HG02642 (cell line): ENCODE measurements around the gene MOV10L1.

Experiments used
- ATAC-seq: cut with Tn5 transposase; IDR thresholded peaks from one replicate; pipeline ENCODE4 v1.9.1; 2021; ENCODE audit warnings: mild to moderate bottlenecking; ENCODE audit not compliant: unreplicated experiment, poor library complexity

The MOV10L1 gene

DNA sequence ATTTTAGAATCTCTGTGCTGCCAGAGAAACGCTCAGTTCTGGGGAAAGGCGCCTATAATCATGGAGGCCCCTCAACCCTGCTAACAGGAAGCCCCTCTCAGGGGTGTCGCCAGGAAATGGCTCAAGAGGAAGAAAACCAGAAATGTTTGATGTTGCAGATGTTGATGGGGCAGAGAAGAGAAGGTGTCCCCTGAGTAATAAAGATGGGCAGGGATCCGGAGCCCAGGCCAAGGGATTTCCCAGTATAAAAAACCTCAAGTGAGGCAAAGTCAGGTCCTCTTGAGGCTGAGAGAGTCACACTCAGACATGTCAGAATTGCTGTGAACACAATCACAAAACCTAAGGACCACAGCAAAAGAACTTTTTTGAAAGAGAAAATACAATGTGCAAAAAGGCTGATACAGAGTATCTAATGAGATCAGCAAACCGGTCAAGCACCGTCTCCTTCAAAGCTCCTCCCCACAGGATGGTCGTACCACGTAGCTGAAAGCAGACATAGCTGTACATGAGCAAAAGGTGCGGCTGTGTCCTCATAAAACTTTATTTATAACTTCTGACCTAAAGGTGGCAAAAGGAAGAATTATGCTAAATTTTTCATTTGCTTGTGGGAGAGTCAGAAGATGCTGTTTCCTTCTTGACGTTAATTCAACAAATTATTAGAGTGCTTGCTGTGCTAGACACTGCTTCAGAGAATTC, 12.2 kb downstream of the MOV10L1 start:
- no peak for ATAC-seq

DNA sequence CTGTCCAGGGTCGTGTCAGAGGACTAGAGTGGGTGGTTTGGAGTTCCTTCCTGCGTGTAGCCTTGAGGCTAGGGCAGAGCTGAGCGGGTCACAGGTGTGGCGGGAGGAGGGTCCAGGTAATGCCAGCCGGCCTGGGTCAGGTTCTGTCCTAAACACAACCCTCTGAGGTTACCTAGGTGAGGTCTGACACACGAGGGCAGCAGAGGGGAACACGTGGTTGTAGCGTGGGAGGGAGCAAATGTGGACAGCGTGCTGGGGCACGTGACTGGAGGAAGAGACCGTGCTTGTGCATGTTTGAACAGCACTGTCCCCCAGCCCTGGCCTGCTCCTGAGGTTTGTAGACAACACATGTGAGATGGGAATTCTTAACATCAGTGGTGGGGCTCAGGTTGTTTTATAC, 13.1 kb downstream of the MOV10L1 start:
- no peak for ATAC-seq

DNA sequence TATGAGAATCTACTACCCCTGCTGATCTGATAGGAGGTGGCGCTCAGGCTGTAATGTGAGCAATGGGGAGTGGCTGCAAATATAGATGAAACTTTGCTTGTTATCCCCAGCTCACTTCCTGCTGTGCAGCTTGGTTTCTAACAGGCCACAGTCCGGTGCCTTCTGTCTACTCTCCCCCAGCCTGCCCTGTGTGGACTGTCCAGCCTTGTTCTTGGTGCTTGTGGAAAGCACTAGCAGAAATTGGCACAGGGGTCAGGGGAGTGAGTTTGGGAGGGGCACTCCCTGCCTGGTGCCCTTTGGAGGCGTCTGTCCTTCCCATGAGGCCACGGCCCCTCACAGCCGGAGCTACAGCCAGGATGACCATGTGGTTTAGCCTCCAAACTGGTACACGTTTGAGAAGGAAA, 14.3 kb downstream of the MOV10L1 start:
- no peak for ATAC-seq

DNA sequence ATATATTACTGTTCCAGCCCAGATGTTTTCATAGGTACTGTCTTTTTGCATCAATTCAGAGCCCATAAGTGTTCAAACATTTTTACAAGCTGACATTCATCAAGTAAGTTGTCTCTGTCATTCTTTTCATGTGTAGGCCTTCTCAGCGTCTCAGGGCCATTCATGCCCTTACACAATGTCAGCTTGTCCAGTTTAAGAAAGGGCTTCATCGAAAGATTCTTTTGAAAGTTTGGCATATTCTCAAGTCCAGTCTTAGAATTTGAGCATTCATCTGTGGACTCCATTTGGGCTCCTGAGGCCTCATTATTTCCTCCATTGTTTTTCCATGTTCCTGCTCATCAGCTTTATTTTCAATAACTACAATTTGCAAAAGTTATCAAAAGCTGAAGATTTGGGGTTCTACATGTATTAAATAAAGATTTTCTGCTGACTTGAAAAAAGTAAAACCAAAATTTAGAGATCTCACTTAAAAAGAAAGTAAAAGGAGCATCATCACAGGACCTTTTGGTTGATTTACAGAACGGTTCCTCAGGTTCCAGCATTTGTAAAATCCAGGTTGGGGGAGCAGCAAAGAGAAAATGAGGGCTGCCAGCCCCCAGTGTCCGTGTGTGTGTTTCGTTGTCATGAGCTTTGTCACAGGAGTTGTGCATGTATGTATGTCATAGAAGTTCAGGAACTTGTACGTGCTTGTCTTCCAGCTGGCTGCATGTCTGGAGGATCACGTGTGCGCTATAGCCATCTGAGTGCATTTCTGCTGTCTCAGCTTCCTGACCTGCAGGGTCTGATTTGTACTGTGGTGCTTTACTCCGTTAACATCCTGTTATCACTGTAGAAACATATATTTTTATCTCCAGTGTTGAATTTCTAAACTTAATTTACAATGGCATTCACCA, 15.6 kb downstream of the MOV10L1 start:
- no peak for ATAC-seq

DNA sequence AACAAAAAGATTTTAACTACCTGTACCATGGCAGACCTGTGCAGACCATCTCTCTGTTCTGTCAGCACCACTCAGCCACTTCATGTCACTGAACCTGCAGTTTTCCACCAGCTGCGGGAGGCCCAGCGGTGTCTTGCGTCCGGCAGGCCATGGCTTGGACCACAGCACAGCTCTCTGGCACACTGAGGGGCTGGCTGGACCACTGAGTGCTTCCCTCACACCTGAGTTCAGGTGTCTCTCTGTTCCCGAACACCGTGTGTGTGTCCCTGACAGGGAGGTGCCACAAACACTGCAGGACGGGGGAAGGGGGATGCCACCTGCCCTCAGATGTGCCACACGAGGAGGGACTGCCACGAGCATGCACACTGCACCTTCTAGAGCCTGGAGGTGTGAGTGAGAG, 17.7 kb downstream of the MOV10L1 start:
- ATAC-seq, result no peak

DNA sequence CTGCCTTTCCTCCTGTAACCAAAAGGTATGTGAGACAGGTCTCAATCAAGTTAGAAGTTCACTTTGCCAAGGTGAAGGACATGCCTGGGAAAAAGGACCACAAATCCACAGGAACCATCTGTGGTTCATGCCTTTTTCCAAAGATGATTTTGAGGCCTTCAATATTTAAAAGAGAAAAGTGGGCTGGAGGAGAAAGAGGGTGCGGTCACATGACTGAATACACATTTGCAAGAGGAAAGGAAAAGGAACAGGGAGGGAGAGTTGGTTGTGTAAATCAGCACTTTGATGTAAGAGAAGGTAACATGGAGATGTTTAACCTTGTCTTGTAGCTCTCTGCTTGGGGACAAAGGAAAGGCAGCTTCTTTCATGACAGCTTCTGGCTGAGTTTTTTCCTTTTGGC, 21.2 kb downstream of the MOV10L1 start:
- ATAC-seq, result no peak

DNA sequence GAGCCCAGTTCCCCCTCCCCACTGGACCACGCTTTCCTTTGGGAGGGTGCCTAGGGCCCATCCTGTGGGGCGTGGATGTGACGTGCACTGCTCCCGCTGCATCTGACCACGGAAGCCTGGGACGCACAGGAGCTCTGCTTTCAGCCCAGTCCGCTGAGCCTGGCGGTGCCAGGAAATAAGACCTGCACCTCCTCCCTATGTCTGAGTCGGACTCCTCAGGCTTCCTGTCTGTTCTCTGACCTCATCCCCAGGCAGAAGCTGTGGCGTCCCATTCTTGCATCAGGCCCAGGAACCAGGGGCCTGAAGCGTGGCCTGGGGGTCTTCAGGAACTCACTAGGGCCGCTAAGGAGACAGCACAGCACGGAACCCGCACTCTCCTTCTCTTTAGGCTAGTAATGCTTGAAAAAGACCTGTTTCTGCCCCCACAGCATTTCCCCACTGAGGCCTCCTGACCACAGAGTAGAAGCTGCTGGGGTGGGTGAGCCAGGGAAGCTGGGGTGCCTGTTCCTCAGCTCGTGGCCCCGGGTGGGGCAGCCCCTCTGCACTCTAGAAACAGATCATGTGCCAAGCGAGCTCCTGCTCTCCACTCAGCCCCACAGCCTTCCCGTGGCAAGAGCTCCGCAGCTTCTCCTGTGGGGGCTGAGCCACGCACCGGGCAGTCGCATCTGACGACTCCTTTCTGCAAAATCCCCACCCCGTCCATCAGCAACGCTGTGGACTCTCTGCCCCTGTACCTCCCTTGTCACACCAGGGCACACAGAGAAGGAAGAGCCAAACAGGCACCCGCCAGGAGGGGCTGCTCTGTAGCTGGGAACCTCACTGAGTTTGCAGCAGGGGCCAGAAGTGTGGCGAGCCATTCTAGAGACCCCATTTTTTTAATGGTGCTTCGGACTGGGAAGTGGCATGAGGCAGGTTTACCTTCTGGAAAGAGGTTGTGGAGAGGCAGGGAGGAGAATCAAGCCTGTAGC, 22.6 kb downstream of the MOV10L1 start:
- ATAC-seq, result no peak

DNA sequence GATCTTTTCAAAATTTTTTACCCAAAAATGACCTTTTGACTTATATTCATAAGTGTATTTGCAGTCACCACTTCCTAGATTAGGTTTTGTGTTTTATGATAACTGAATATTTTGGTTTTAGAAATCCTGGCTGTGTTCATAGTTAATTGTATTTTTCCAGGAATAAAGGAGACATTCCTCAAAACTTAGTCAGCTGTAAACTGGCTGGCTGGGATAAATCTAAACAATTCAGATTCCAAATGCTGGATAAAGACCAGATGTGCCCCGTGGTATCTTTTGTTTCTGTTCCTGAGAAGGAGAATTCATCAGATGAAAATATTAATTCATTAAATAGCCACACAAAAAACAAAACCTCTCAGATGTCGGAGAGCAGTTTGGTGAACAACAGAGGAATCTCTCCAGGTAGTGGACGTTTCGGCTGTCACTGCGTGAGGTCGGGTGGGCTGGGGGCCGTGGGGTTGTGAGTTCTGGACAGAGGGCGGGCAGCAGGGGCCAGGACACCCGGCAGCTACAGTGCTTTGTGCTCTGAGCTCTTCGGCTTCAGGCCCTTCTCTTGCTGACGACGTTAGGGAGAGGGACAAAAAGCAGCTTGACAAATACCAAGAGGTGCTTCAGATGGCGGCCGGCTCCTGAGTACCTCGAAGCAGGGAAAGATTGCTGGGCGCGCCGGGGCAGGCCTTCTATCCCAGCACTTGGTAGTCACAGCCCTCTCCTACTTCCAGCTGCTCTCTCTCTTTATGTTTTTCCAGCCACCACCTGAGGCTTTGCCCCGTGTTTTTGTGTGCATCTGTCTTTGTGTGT, 24.6 kb downstream of the MOV10L1 start:
- no peak for ATAC-seq

DNA sequence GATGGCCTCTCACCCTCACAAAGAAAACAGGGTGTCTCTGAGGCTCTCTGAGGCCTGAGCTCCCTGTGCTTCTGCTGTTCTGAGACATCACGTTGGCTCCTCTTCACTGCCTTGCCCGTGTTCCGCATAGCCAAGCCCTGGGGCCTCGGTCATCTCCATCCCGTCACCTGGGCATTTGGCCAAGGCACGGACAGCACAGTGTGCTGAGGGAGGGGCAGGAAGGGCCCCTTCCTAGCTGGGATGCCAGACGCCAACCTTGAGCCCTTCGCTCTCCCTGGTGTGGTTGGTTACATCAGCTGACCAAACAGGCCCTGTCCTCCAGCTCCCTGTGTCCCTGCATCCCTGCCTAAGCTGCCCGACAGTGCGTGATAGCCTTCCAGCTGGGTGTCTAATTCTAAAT, 25.9 kb downstream of the MOV10L1 start:
- no peak for ATAC-seq

DNA sequence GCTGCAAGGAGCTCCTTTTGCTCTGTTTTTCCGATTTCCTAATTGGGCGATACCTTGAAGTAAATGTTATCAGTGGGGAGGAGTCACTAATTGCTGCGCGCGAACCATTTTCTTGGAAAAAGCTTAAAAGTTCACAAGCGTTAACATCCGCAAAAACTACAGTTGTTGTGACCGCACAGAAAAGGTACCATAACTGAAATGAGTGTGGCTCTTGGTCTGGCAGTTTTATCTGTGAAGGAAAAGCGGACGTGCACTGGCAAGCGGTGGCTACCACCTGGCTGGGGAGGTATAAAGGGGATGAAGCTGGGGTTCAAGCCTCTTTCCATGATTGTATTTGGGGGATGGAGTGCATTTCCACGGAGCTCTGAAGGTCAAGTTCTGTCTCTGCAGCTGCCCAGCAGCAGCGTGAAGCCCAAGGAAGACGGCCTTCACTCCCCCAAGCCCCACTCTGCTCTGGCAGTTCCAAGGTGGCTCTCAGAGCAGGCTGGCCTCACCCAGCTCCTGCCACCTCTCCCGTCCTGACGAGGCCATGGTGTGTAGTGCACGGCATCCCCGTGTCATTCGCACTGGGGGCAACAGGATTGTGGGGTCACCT, 27.5 kb downstream of the MOV10L1 start:
- no peak for ATAC-seq

DNA sequence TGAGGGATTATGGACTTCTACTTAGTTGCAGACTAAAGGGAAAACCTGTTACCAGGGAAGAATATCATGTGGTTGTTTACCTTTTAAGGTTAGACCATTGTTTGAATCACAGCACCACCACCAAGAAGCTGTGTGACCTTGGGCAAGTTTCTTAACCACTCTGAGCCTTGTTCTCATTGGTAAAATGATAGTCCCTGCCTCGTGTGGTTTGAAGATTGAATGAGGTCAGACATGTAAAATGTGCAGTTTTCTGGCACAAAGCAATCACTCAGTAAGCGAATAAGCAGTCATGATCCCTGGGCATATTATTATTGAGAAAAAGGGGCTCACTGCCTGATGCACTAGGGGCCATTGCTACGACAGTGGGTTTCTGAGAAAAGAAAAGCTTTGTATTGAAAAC, 28.3 kb downstream of the MOV10L1 start:
- ATAC-seq, result no peak

DNA sequence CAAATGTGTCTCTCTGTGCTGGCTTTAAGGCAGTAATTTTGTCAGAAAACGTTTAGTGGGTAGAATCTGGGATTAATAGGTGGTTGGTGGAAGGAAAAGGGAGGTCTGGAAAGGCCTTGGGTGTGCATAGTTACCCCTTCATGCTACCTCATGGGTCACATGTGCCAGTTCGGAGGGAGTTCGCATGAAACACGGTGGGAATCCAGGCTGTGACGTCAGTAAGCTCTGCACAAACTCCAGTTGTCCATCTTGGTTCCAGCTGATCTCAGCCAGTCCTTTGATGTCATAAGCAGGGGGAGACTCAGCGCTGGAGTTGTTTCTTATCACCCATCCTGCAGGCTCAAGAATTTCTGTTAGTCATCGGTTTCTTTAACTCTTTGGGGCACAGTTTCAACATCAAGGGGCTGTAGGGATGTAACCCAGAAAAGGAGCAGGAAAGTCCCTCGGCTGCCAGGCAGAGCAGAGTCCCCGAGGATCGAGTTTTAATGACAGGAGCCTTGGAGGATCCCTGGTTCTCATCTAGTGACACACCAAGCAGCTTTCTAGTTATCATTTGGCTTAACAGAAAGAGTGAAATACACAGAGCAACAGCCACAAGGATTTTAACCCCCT, 28.9 kb downstream of the MOV10L1 start:
- no peak for ATAC-seq

DNA sequence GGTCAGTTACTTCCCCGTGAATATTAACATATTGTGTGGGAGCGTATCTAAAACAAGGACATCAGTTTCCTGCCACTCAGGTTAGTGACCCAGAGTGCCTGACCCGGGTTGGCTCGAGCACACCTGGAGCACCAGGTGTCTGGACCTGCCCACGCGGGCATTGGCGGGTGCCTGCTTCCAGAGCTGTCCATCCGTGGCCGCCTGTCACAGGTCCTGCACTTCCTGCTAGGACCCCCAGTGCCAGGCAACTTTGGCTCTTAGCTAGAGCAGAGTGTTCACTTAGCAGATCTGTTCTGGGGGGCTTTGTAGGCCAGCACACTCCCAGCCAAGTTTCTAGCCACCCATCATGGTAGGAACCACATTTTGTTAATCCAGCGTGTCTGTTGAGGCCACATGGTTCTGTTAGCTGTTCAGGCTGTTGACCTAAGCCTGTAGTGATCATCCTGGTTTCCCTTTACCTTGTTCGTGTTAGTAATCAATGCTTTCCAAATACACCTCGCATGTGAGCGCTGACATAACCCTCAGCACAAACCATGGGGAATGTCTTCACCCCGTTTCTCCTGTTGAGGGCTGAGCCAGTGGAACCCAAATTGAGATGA, 29.5 kb downstream of the MOV10L1 start:
- ATAC-seq, result no peak

DNA sequence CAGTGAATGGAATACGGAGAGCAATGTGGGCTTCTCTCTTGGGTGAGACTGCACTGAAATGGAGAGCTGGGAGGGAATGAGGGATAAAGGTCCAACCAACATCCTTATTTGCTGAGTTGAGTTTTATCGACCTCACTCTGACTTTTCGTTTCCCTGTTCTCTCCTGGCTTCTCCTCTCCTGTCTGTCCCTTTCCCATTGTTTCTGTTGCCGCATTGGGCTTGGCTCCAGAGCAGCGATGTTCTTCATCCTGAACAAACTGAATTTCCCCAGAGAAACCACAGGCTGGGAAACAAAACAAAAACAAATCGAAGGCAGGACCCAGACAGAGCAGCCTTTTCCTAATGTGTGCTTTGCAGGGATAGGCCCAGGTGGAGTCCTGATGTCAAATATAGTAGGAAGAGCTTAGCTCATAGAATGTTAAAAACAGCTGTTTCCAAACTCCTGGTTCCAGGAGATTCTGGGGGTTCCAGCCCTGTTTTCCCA, 30.0 kb downstream of the MOV10L1 start:
- ATAC-seq, result no peak

DNA sequence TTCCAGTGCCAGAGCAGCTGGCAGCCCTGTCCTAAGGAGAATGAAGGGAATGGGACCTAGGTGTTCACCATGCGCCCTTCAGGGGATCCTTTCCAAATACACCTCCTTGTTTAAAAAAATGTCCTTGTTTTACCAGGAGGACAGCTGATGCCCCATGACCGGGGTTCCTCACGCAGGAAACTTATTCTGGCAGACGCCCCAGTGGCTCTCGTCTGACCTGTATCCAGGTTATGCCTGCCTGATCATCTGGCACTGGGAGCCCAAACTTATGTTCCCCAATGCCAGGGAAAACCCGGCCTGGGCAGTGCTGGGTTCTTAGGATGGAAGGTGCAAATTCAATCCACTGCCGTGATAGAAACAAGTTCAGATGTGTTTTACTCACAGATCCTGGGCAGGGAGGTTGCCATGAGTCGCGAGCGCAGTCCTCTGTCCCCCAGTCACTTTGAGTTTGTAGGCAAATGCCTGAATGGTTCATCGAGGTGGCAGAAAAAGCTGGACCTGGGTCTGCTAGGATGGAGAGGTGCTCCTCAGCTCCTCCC, 31.5 kb downstream of the MOV10L1 start:
- no peak for ATAC-seq

DNA sequence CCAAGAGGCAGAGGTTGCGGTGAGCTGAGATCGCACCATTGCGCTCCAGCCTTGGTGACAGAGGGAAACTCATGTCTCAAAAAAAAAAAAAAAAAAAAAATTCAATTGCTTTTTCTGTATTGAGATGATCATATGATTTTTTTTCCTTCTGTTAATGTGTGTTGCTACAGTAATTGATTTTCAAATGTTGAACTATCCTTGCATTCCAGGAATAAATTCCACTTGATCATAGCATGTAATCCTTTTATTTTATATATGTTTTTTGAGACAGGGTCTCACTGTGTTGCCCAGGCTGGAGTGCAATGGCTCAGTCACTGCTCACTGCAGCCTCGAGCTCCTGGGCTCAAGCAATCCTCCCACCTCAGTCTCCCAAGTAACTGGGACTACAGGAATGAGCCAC, 33.3 kb downstream of the MOV10L1 start:
- ATAC-seq, result no peak

DNA sequence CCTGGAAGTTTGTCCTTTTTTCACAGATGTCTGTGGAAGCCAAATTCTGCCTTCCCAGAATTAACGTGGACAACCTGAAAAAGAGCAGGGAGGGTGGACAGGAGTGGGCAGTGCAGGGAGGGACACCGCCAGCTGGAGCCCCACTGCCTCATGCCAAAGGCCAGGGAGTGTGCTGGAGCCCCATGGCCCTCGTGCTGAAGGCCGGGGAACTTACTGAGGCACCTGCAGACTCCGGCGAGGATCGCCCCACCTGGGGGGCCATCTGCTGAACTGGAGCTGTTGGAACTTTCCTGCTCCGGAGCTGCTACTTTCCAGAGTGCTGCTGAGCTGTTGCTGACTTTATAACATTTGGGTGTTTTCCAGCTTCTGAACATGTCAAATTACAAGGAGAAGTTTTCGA, 35.2 kb downstream of the MOV10L1 start:
- ATAC-seq, result no peak

DNA sequence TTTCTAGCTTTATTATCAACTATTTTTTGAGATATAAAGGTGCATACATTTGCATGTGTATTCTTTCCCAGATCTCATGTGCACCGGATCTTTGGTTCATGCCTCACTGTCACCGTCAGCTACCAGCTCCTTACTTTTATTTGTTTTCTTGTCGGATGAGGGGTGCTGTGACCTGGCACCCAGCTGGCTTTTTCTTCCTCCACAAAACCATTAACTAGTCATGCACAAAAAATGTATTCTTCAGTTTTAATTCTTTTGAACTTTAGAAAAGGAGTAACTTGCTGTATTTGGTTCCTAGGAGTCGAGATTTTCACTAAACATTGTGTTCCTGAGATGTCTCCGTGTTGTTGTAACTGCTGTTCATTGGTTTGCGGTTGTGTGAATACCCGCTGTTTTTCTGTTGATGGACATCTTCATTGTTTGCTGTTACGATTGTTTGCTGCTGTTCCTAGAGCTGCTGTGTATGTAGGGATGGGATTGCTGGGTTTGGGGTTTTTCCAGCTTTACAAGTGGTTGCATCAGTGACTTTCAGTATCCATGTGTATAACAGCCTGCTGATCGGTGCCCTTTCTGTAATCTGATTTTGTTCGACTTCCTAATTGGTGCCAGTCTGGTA, 39.4 kb downstream of the MOV10L1 start:
- no peak for ATAC-seq
